Uterus (tissue), 2 donors: ENCODE measurements around the gene MARCO.

ENCODE experiments used
- POLR2A ChIP-seq, 2 donors: fragments of 450-650 bp; IDR thresholded peaks; one replicate each; pipeline ENCODE4 v1.6.1; 2016; ENCODE audit warnings: antibody characterized with exemption in 2 of 2, mild to moderate bottlenecking in 1 of 2, moderate library complexity in 1 of 2
- TF ChIP-seq, protein P1 (sequence below), 4 experiments: fragments of 200-600 bp in 2 of 4; fragments of 450-650 bp in 2 of 4; sonication (generic) in 2 of 4; IDR thresholded peaks; one replicate each; pipeline ENCODE4 v1.5.1; 2016 to 2019; ENCODE audit warnings: antibody characterized with exemption in 4 of 4, mild to moderate bottlenecking in 2 of 4, moderate library complexity in 1 of 4

DNA sequence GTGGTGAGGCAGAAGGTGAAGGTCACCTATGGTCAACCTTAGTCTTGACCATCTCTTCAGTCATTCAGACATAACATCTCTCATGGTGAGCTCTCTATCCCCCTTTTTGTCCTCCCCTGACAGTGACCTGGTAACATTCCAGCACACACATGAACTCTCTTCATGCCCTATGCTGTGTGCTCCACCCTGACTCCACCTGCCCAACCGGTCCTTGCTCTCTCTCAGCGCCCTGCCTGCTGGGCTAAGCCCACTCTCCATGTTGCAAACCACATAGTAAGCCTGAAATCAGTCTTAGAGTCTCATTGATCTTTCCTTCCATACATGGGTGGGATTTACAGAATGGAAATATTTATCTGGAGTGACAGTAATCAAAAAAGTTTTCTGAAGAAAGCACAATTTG lies 52.8 kb downstream of the MARCO start:
- TF ChIP-seq, protein P1, sequence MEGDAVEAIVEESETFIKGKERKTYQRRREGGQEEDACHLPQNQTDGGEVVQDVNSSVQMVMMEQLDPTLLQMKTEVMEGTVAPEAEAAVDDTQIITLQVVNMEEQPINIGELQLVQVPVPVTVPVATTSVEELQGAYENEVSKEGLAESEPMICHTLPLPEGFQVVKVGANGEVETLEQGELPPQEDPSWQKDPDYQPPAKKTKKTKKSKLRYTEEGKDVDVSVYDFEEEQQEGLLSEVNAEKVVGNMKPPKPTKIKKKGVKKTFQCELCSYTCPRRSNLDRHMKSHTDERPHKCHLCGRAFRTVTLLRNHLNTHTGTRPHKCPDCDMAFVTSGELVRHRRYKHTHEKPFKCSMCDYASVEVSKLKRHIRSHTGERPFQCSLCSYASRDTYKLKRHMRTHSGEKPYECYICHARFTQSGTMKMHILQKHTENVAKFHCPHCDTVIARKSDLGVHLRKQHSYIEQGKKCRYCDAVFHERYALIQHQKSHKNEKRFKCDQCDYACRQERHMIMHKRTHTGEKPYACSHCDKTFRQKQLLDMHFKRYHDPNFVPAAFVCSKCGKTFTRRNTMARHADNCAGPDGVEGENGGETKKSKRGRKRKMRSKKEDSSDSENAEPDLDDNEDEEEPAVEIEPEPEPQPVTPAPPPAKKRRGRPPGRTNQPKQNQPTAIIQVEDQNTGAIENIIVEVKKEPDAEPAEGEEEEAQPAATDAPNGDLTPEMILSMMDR (IDR thresholded peaks at IDR 0.05) = no peak
- TF ChIP-seq POLR2A (IDR thresholded peaks at IDR 0.05) = no peak
